NCI-H1048 (cell line): ENCODE data around the gene GUCY2D.
"Not testable (repeated sequence)": the region's sequence is repeated elsewhere in the genome, so short reads cannot be mapped to it uniquely, and the experiment has no call there.

Experiments used
- DNase-seq: peaks from one replicate; lab custom pipeline; 2025; lab: John Stamatoyannopoulos, UW

GUCY2D gene

DNA sequence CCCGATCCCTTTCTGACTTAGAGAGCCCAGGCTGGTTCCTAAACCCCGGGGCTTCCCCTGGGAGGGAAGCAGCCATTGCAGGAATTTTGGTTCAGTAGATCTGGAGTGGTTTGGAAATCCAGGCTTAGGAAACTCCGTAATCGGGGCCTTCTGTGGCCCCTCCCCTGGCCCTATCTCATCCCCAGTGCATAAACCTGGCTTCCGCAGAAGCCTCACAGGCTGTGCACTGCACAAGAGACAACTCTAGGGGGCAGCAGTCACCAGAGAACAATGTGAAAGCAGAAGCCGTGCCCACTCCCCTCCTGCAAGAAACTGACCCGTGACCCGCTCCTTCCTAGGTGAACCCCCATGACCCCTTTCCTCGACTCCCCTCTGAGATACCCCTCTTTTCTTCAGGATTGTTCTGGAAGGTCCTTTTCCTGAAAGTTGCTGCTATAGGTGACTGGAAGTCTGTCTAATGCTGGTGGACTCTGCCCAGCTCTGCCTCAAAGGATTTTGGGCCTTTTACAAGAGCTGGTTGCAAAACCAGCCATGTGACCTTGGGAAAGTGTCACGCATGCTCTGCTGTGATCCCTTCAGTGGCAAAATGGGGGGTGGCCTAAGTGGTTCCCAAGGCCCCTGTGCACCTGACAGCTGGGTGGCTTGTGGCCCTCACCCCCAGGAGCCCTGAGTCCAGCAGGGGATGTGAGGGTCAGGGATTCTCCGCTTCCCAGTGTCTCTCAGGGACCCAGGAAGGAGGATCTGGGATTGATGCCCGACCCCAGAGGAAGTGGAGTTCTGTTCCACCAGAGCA lies 14.4 kb downstream of the GUCY2D start:
- no peak for DNase-seq

DNA sequence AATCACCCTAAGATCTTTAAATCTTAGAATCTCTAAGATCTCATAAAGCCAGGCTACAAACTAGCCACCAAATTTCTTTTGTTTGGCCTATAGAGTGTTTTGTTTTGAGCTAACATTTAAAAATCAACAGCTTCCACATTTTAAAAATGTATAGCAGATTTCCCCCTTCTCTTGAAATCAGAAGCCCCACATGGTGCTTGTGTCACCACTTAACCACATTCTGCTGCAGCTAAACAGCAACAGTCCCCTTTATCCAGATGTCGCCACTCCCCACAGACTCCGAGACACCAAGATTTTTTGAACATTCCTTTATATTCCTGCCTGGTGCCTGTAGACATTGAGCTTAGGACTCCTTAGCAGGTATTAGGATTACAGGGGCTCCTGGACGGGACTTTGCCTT lies 16.0 kb downstream of the GUCY2D start:
- no peak for DNase-seq

DNA sequence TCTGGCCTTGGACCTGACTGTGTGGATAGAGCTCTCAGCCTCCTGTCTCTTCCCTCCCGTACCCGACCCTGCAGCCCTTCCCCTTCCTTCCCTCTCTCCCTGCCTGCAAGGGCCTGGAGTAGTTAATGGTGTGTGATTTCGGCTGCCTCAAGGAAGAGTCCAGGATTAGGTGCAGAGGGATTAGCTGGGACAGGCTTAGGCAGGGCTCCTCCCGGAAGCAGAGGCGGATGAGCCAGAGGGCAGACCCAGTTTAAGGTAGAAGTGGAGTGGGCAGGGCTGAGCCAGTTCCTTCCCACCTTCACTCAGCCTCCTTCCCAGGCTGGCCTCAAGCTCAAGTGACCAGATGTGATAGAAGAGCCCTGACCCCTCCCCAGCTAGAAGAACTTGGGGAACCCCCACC lies 16.8 kb downstream of the GUCY2D start:
- no peak for DNase-seq

DNA sequence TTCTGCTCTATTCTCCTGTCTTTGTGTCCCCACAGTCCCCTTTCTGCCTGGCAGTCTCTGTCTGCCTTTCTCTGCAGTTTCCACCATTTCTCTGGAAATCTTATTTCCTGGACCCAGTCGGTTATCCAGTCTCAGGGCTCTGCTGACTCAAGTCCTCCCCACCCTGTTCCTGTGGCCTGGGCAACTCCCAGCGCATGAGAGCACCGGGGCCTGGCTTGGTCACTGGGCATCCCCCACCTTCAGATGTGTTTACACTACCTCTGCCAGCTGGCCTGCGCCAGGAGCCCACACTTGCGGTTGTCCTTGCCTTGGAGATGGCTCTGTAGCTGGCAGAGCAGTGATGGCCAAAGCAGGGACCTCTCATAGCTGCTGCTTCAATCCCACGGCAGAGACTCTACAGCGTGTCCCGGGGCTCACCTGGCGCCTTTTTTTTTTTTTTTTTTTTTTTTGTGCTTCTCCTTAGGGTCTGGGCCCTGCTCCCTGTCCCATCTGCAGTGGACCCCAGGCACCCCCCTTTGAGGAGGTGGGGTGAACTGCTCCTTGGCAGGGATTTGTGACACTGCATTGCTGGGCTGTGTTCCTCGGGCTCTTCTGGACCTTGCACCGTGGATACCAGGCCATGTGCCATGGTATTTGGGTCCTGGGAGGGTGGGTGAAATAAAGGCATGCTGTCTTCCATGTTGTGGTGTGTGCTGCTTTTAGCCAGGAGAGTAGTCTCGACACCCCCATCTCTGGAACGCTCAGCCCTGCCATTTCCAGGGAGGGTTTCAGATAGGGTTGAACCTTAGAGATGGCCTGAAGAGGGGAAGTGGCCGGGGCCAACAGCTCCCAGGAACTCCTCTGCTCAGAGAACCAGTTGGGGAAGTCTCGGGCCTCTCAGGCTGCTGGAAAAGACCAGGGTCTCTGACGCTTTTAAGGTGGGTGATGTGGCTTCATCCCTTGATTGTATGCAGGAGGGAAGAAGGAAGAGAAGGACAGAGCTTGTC lies 17.5 kb downstream of the GUCY2D start:
- DNase-seq: no peak

DNA sequence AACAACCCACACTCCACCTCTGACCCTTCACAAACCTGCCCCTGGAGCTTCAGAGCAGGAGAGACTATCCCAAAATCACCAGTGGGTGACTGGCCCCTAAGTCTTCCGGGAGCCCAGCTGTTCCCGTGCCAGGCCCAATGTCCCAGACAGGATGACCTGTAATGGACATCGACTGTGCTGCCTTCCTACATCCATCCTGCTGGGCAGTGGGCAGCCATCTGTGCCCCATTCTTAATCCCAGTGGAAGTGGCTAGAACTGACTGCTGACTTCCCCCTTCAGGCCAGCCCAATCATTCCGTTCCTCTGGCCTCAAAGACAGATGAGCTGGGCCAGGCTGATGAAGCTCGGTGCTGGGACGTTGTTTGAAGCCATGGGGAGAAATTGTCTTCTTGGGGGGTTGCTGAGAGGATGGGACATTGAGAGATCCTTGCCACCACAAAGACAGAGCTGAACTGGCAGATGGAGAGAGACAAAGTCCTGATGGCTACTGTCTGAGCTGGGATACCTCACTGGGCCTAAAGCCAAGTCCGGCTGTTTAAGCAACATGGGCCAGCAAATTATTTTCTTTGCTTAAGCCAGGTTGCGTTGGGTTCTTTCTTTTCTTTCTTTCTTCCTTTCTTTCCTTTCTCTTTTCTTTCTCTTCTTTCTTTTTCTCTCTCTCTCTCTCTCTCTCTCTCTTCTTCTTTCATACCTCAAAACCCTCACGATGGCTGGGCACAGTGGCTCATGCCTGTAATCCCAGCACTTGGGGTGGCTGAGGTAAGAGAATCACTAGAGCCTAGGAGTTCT lies 18.6 kb downstream of the GUCY2D start:
- no peak for DNase-seq

DNA sequence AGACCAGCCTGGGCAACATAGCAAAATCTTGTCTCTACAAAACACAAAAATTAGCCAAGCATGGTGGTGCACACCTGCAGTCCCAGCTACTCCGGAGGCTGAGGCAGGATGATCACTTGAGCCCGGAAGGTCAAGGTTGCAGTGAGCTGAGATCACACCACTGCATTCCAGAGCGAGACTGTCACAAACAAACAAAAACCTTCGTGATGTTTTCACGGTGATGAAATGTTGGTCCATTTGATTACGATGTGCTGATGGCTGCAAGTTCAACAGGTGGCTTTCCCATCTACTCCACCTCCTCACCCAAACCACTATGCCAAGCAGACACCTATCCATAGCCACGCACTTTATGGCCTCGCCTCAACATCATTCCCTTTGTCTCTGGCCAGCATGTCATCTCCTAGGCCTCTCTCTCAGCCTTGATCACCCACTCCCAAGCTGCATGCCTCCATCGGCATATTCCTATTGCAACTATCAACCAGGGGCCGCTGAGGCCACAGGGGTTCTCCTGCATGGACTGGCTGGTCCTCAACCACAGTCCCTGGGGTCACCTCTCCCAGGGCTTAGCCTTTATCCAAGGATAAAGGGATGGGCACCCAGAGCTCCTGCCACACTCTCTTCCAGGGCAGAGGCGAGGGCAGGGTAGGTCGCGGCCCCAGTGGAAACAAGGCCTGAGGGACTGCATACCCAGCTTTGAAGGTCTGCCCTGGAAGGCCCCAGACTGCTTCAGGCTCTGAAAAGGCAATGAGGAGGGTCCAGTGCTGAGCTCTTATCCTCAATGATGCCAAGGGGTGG lies 19.3 kb downstream of the GUCY2D start:
- DNase-seq: no peak

DNA sequence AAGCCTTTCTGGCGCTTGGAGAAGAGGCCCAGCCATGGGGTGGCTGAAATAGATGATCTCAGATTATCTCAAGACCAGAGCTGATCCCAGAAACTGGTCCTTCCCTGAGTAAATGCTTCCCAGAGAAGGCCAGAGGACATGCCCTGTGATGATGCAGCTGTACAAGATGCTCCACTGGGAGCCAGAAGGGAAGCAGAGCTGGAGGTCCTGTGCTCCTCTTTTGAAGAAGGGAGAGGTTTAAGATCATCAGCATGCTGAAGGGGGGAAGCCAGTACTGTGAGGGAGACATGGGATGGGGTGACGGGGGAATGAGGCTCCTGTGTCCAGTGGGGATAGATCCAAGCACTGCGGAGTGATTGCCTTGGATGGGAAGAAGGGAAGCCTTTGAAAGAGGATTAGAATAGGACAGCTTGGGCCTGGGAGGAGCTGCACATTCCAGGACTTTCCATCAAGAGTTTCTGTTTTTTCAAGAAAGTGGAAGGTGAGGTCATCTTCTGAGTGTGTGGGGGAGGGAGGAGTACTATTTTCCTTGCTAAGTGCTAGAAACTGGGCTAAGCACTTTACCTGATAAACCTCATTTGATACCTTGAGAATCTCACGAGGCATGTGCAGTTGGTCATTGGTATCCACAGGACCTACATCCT lies 20.1 kb downstream of the GUCY2D start:
- DNase-seq: no peak

DNA sequence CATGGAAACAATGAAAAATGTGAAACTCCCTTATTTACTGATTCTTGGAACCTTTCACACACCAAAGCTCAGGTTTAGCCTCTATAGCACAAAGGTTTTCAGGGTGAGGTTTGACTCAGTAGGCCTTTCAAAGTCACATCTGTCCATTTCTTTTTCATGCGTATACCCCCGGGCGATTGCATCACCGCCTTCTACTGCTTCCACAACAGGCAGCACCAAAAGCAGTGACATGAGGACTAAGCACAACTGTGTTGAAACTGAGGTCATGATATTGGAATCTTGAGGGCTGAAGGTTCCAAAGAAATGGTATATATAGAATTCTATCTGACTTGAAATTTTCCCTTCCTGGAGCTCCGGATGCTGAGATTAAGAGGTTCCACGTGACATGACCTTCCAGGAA lies 21.7 kb downstream of the GUCY2D start:
- DNase-seq: not testable (repeated sequence)

DNA sequence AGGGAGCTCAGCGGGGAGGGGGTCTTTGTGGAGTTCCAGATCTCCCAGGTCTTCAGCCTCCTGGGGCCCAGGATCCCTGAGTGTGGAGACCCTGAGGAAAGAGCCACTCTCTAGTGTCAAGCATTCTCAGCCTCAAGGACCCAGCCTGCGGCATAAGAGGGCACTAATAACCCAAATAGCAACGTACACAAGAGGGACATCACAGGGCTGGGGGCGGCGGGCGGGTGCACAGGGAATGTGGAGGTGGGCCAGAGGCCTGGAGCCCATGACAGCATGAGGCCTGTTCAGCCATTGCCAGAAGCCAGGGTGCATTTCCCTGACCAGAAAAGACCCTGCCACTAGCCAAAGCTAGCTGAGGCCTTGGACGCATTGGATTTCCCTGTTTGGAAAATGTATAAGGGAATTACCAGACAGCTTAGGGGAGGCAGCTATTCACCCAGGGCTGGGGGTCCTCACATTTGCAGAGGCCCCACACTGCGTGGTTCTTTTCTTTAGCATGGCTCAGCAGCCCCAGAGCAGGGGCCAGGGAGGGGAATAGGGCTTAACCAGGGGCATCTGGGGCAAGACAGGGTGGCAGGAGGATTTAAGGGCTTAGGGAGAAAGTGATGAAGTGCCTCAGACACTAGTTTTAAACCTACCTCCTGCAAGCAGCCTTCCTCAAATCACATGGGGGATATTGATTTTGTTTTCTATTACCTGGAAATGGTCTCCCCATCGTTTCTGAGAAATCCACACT lies 22.9 kb downstream of the GUCY2D start:
- no peak for DNase-seq

DNA sequence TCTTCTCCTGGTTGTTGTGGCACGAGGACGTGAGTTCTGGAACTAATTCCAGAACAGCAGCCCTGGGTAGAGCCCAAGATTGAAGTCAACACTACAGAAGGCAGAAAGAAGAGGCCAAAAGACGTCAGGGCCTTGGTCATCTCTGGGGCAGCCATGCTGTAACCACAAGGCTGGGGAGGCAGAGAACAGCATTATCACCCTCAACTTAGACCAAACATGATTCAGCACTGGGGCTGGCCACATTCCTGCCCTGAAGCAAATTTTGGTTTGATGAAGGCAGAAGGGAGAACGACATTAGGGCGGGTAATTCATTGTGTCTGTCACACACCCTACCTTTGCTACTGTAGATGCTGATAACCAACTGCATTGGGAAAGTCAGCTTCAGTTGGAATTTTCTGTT lies 26.7 kb downstream of the GUCY2D start:
- no peak for DNase-seq

DNA sequence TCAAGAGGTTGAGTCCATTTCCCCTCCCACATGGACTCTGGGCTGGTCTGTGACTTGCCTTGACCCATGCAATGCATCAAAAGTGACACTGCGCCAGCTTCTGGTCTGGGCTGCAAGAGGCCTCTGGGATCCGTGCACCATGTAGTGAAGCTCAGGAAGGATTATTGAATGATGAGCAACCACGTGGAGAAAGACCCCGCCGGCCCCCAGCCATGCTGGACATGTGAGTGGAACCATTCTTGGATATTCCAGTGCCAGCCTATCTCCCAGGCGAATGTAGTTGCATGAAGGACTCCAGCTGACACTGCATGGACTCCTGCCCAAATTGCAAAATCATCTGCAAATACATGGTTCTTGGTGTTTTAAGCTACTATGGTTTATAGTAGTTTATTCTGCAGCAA lies 28.8 kb downstream of the GUCY2D start:
- no peak for DNase-seq

DNA sequence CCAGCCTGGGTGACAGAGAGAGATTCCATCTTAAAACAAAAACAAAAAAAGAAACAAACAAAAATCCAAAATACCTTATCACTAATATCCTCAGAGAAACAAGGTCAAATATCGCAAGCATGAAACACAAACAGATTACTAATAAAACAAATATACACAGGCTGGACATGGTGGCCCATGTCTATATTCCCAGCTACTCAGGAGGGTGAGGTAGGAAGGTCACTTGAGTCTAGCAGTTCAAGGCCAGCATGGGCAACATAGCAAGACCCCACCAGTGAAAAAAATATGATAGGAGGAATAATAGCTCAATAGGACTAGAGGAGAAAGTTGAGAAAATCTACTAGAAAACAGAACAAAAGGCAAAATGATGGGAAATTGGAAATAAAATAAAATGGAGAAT lies 29.5 kb downstream of the GUCY2D start:
- no peak for DNase-seq

DNA sequence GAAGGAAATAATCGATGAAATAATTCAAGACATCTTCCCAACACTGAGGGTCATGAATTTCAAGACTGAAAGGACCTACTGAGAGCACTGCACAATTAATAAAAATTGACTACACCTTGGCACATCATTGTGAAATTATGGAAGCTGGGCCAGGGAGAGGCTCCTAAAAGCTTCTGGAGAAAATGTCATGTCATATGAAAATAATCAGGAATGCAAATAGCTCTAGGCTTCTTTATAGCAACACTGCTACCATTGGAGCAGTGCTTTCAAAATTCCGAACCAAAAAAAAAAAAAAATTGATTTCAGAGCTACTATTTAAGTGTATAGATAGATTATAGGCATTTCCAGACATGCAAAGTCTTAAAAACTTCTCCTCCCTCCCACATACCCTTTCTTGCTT lies 30.0 kb downstream of the GUCY2D start:
- DNase-seq: no peak

DNA sequence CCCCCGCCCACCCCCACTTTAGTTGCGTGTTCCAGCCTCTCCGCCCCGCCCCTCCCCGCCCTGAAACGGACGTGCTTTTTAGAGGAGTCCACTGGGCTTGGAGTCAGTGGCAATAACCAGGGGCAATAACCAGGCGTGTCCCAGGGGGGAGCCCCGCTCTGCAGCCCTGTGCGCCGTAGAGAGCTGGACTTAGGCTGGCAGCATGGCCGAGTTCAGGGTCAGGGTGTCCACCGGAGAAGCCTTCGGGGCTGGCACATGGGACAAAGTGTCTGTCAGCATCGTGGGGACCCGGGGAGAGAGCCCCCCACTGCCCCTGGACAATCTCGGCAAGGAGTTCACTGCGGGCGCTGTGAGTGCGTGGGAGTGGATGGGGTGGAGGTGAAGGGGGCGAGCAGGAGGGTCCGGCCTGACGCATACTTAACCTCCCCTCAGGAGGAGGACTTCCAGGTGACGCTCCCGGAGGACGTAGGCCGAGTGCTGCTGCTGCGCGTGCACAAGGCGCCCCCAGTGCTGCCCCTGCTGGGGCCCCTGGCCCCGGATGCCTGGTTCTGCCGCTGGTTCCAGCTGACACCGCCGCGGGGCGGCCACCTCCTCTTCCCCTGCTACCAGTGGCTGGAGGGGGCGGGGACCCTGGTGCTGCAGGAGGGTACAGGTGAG lies 36.7 kb downstream of the GUCY2D start, which contains the start of gene ALOX15B:
ALOX15B (plus strand) TSS at position 106 of the 657 bp plus-strand sequence; CDS start at position 203, 97 bp downstream.
- no peak for DNase-seq

DNA sequence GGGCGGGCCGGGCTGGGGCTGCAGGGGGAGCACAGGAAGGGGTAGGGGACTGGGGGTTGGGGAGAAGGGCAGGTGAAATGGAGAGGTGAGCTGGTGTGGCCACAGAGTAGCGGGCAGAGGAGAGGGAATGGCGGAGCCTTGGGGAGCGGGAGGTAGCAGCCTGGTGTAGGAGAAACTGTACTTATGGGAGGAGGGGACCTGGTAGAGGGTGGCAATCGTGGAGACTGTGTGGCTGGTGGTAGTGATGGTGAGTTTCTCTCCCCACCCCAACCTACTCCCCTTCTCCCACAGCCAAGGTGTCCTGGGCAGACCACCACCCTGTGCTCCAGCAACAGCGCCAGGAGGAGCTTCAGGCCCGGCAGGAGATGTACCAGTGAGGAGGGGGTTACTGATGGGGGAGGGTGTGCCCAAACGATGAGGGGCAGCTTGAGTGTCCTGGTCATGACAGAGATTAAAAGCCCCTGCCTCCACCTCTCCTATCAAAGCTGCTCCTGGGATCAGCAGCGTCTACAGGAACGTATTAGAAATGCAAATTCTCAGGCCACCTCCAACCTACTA lies 37.3 kb downstream of the GUCY2D start:
- DNase-seq: no peak

DNA sequence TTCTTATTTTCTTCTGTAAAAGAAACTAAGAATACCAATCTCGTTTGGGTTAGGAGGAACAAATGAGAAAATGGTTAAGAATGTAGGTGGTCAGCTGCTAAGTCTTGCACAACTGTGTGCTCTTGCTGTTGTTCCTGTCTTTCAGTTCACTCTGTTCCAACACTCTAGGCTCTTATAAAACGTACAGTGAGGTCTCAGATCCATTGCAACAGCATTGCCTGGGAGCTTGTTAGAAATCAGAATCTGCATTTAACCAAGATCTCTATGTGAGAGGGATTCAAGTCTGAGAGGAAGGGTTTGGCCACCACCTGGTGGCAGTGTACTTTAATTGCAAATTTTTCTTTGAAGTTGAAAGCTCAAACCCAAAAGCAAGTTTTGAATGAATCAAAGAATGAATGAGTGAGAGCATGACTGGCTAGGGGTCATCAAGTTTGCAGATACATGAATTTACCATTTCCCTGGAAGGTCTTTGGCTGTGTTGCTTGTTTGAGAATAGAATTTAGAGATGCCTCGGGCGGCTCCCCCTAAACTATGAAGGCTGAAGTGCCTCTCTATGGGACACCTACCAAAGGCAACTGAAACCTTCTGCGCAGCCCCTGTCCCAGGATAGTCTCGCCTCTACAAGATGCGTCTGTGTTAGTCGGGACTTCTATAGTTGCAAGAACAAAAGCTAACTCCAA lies 39.0 kb downstream of the GUCY2D start:
- no peak for DNase-seq

DNA sequence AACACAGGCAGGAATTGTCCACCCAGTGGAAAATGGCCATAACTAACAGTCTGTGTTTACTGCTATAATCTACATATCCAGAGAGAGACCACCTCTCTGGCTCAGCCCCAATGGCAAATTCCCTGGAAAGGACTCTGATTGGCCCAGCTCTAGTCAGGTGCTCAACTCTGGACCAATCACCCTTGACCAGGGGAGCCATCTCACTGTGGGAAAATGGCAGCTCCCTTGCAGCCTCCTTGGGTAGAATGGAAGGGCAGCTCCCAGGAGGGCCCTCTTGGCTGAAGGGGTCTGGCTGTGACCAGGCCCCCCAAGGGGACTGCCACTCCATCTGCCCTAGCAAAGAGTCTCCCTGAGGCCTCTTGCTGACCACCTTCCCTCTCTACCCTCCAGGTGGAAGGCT lies 39.6 kb downstream of the GUCY2D start:
- no peak for DNase-seq
